GM12874 (cell line): ENCODE measurements around the gene CAVIN4.

Source experiments
- CTCF ChIP-seq: IDR thresholded peaks from 2 replicates; pipeline ENCODE4 v1.5.1; 2011; ENCODE audit warnings: low read depth, mild to moderate bottlenecking, control low read depth, low read length, moderate library complexity; ENCODE audit not compliant: insufficient read depth

The CAVIN4 gene

GRCh38 chr9:100637787-100638186 is 59.9 kb downstream of the CAVIN4 start:
- no peak for TF ChIP-seq CTCF
